Neuronal stem cell (in vitro differentiated cells): ENCODE measurements around the gene PLSCR1.

Experiments
- DNase-seq: peaks from one replicate; pipeline ENCODE4 v3.0.0-alpha.2; 2013; ENCODE audit warnings: low spot score
- H2AFZ ChIP-seq: one replicate; pipeline ENCODE4 v1.6.1; 2013; ENCODE audit warnings: mild to moderate bottlenecking, low read length, inconsistent platforms
- H2AK5ac ChIP-seq: 2 replicates; pipeline ENCODE4 v1.6.1; 2013; ENCODE audit warnings: low read depth, mild to moderate bottlenecking, inconsistent platforms, low read length, moderate library complexity, mixed read lengths
- H2BK120ac ChIP-seq: 2 replicates; pipeline ENCODE4 v1.6.1; 2013; ENCODE audit warnings: low read depth, mild to moderate bottlenecking, inconsistent platforms, low read length, moderate library complexity, mixed read lengths
- H2BK12ac ChIP-seq: one replicate; pipeline ENCODE4 v1.6.1; 2013; ENCODE audit warnings: low read length, inconsistent platforms
- H2BK15ac ChIP-seq: 2 replicates; pipeline ENCODE4 v1.6.1; 2013; ENCODE audit warnings: mild to moderate bottlenecking, low read length, inconsistent platforms, mixed read lengths
- H2BK5ac ChIP-seq: one replicate; pipeline ENCODE4 v1.6.1; 2013; ENCODE audit warnings: inconsistent platforms, mild to moderate bottlenecking, low read length, moderate library complexity
- H3K14ac ChIP-seq: one replicate; pipeline ENCODE4 v1.6.1; 2013; ENCODE audit warnings: low read length, inconsistent platforms
- H3K18ac ChIP-seq: 2 replicates; pipeline ENCODE4 v1.6.1; 2013; ENCODE audit warnings: low read length, inconsistent platforms
- H3K23ac ChIP-seq: 2 replicates; pipeline ENCODE4 v1.6.1; 2013; ENCODE audit warnings: low read depth, mild to moderate bottlenecking, mixed read lengths, low read length, inconsistent platforms; ENCODE audit not compliant: poor library complexity
- H3K27ac ChIP-seq: replicated peaks from 3 replicates; pipeline ENCODE4 v1.5.1; 2013; ENCODE audit warnings: low read length, inconsistent platforms
- H3K27me3 ChIP-seq, 3 experiments: 2 replicates each; pipeline ENCODE4 v1.6.1; 2013; ENCODE audit warnings: low read length in 3 of 3, mild to moderate bottlenecking in 2 of 3, inconsistent platforms in 1 of 3, low read depth in 1 of 3, mixed read lengths in 1 of 3, moderate library complexity in 1 of 3; ENCODE audit not compliant: control insufficient read depth in 3 of 3, insufficient read depth in 3 of 3
- H3K36me3 ChIP-seq, 2 donors: replicated peaks in 1 of 2; 2 replicates each; pipeline ENCODE4 v1.6.1; 2013; ENCODE audit warnings: low read length in 2 of 2; ENCODE audit not compliant: control insufficient read depth in 2 of 2, insufficient read depth in 2 of 2
- H3K4ac ChIP-seq: 2 replicates; pipeline ENCODE4 v1.6.1; 2013; ENCODE audit warnings: inconsistent platforms, mild to moderate bottlenecking, low read length, moderate library complexity
- H3K4me1 ChIP-seq, 2 donors: 1 replicate in 1 of 2; 2 replicates in 1 of 2; pipeline ENCODE4 v1.6.1; 2013; ENCODE audit warnings: low read length in 2 of 2, low read depth in 1 of 2; ENCODE audit not compliant: control insufficient read depth in 2 of 2, insufficient read depth in 1 of 2
- H3K4me2 ChIP-seq: one replicate; pipeline ENCODE4 v1.6.1; 2013; ENCODE audit warnings: mild to moderate bottlenecking, low read length, inconsistent platforms; ENCODE audit not compliant: insufficient read depth, poor library complexity, severe bottlenecking
- H3K4me3 ChIP-seq, 2 donors: 2 replicates each; pipeline ENCODE4 v1.5.1; 2013; ENCODE audit warnings: low read length in 2 of 2, mild to moderate bottlenecking in 2 of 2, inconsistent platforms in 1 of 2, moderate library complexity in 1 of 2
- H3K79me1 ChIP-seq: one replicate; pipeline ENCODE4 v1.6.1; 2013; ENCODE audit warnings: low read depth, mild to moderate bottlenecking, inconsistent platforms, low read length, moderate library complexity
- H3K9ac ChIP-seq: one replicate; pipeline ENCODE4 v1.6.1; 2013; ENCODE audit warnings: mild to moderate bottlenecking, low read depth, low read length, inconsistent platforms; ENCODE audit not compliant: poor library complexity
- H3K9me3 ChIP-seq, 2 donors: replicated peaks in 1 of 2; 2 replicates each; pipeline versions ENCODE3 to v1.6.1; 2013; ENCODE audit warnings: low read length in 2 of 2, mild to moderate bottlenecking in 2 of 2, inconsistent platforms in 1 of 2, low read depth in 1 of 2, mixed read lengths in 1 of 2, moderate library complexity in 1 of 2; ENCODE audit not compliant: control insufficient read depth in 2 of 2, insufficient read depth in 1 of 2
- H4K8ac ChIP-seq: one replicate; pipeline ENCODE4 v1.6.1; 2013; ENCODE audit warnings: low read depth, mild to moderate bottlenecking, inconsistent platforms, low read length, moderate library complexity
- H4K91ac ChIP-seq: one replicate; pipeline ENCODE4 v1.6.1; 2013; ENCODE audit warnings: low read length, low read depth, mild to moderate bottlenecking, inconsistent platforms; ENCODE audit not compliant: poor library complexity
- WGBS, 2 donors: extraction: QIAGEN DNeasy Blood & Tissue Kit; methylation state at CpG; one replicate each; pipeline ENCODE4 v1.1.7; 2013; ENCODE audit warnings: missing lambda C conversion rate in 2 of 2, mixed read lengths in 1 of 2; ENCODE audit not compliant: insufficient read length in 2 of 2, insufficient replicate concordance in 1 of 2; ENCODE audit errors: extremely low coverage in 2 of 2; 5-methylcytosine and 5-hydroxymethylcytosine counted together

The PLSCR1 gene

GRCh38 chr3:146546366-146546965, 2.1 kb upstream of the PLSCR1 start:
- no peak overlapping the region for H3K4ac ChIP-seq

GRCh38 chr3:146544929-146545528, 622 bp upstream of the PLSCR1 start:
- H3K4ac ChIP-seq: no peak overlapping the region
- H2BK12ac ChIP-seq: no peak overlapping the region
- H2BK5ac ChIP-seq: no peak overlapping the region
- no peak overlapping the region for H3K9ac ChIP-seq
- H3K14ac ChIP-seq: no peak overlapping the region
- H3K4me2 ChIP-seq: peak overlapping the region; percentile 77
- peak overlapping the region; percentile 95 for H3K18ac ChIP-seq
- no peak overlapping the region for H2BK15ac ChIP-seq
- H3K9me3 ChIP-seq: no peaks in the 10 kb centered on the region
- DNase-seq: no peak
- WGBS, 2 donors: no CpG with 5 or more reads among the region's 8 CpGs
- no peak overlapping the region for H4K91ac ChIP-seq
- no peaks in the 10 kb centered on the region for H3K27me3 ChIP-seq
- H3K4me3 ChIP-seq: peak overlapping the region; percentile 68 to 81
- H4K8ac ChIP-seq: no peak overlapping the region
- peak overlapping the region; percentile 98 for H2AFZ ChIP-seq
- H3K4me1 ChIP-seq: peaks cover 0 to 4% of the 10 kb centered on the region in 2 donors
- H3K79me1 ChIP-seq: no peaks in the 10 kb centered on the region
- no peak overlapping the region for H2AK5ac ChIP-seq
- no peak overlapping the region for H3K27ac ChIP-seq
- peaks cover 0 to 5% of the 10 kb centered on the region in 2 donors for H3K36me3 ChIP-seq
- no peak overlapping the region for H2BK120ac ChIP-seq
- H3K23ac ChIP-seq: no peak overlapping the region

More at GRCh38 chr3:146546366-146546965, 2.1 kb upstream of the PLSCR1 start:
- DNase-seq: no peak
- WGBS, 2 donors: no CpG with 5 or more reads among the region's 1 CpG
- Histone ChIP-seq H2BK5ac (no peak overlapping the region), H3K4me1 (peaks cover 0 to 4% of the 10 kb centered on the region in 2 donors), H3K14ac (no peak overlapping the region), H2BK120ac (no peak overlapping the region), H4K8ac (no peak overlapping the region), H3K18ac (no peak overlapping the region), H3K27ac (no peak overlapping the region), H2BK15ac (no peak overlapping the region), H3K27me3 (no peaks in the 10 kb centered on the region), H3K4me2 (no peak overlapping the region), H3K4me3 (no peak overlapping the region), H3K23ac (no peak overlapping the region), H3K9me3 (no peaks in the 10 kb centered on the region), H2AK5ac (no peak overlapping the region), H3K9ac (no peak overlapping the region), H2AFZ (no peak overlapping the region), H4K91ac (no peak overlapping the region), H3K79me1 (no peaks in the 10 kb centered on the region), H2BK12ac (no peak overlapping the region), H3K36me3 (no peaks in the 10 kb centered on the region)

DNA sequence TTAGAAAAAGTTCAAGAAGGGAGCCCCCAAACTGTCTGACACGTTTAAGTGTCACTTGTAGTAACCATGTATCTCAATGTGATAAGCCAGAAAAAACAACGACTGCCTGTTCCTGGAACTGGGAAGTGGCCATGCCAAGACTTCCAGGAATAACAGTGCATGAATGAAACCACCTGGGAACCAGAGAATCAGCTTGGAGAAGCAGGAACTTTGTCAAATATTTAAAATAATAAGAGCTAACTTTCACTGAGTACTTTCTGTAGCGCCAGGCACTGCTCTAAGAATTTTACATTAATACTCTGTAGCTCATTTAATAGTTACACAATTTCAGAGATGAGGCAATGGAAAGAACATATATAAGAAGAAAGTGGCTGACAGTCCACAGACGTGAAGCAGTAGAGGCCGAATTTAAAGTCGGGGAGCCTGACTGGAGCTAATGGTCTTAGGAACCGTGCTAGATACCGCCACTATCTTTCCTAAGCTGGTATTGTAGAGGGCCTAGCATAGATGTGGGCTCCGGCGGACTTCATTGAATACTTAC, 876 bp downstream of the PLSCR1 start:
- Histone ChIP-seq H2BK5ac (no peak overlapping the region), H4K8ac (no peak overlapping the region), H2BK15ac (no peak overlapping the region), H3K9me3 (peaks cover 0 to 12% of the 10 kb centered on the region in 2 donors), H3K23ac (no peak overlapping the region), H3K4me2 (peak overlapping the region; percentile 77), H3K14ac (no peak overlapping the region), H3K4ac (no peak overlapping the region), H2BK12ac (no peak overlapping the region), H4K91ac (no peak overlapping the region), H3K79me1 (no peaks in the 10 kb centered on the region), H3K27me3 (no peaks in the 10 kb centered on the region), H3K36me3 (peaks cover 0 to 10% of the 10 kb centered on the region in 2 donors), H3K4me1 (peaks cover 0 to 4% of the 10 kb centered on the region in 2 donors), H3K18ac (no peak overlapping the region), H2AK5ac (no peak overlapping the region), H2BK120ac (no peak overlapping the region), H2AFZ (peak overlapping the region; percentile 98), H3K4me3 (peak overlapping the region; percentile 68 to 81), H3K27ac (no peak overlapping the region), H3K9ac (no peak overlapping the region)
- no CpG with 5 or more reads among the region's 10 CpGs for WGBS, 2 donors
- no peak for DNase-seq

- Histone ChIP-seq H2BK15ac (no peak overlapping the region), H2BK12ac (no peak overlapping the region), H3K4me2 (no peak overlapping the region), H3K23ac (no peak overlapping the region), H3K9ac (no peak overlapping the region), H4K8ac (no peak overlapping the region), H3K9me3 (peaks cover 0 to 17% of the 10 kb centered on the region in 2 donors), H3K27ac (no peak overlapping the region), H3K36me3 (peaks cover 0 to 10% of the 10 kb centered on the region in 2 donors), H2BK5ac (no peak overlapping the region), H3K79me1 (no peaks in the 10 kb centered on the region), H2AK5ac (no peak overlapping the region), H3K14ac (no peak overlapping the region), H3K4me3 (peak overlapping the region in 1 of 2 donors; percentile 68), H4K91ac (no peak overlapping the region), H2AFZ (no peak overlapping the region), H2BK120ac (no peak overlapping the region), H3K27me3 (no peaks in the 10 kb centered on the region), H3K4ac (no peak overlapping the region), H3K18ac (no peak overlapping the region), H3K4me1 (peaks cover 0 to 4% of the 10 kb centered on the region in 2 donors)
- DNase-seq: no peak
- WGBS, 2 donors: no CpG with 5 or more reads among the region's 2 CpGs
These were observed 1.4 kb downstream of the PLSCR1 start for GRCh38 chr3:146542978-146543377.
